ENCODE results near the gene SMG5. TPM values are rescaled to one million over a fixed set of nuclear protein-coding genes. Genes with fewer than 3 reads are reported as not detected.

The SMG5 gene
- polyA plus RNA-seq, 1 of the 3 experiments (the other 2 are of a cell fraction): 21.3 TPM

DNA sequence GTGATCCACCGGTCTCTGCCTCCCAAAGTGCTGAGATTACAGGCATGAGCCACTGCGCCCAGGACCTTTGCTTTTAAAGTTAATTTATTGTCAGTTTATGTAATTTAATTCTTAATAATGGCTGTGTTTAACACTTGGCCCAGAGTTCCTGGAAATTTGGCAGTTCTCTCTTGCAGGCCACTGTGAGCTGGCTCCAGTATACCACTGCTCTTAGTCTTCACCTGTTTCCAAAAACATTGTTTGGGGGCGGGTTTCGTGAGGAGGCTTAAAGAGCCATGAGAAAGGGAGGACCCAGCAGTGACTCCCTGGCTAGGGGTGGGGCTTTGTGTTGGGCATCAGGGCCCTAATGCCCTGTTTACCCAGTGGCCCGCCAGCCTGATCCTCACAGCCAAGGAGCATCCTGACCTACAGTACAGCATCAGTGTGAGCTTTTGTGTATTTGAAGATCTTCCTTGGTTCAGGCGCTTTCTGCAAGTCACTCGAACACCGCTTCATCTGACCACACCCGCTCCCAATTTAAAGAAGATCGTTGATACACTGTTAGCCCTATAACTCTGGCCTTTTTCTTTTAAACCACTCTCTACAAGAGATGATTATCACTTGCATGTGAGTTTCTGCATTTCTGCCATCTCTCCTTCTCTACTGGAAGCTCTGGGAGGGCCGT is 52.7 kb downstream of the SMG5 start:
- CTCF ChIA-PET: interaction anchor here (0.8 to 7.1 kb wide), 9 partner anchors 17 to 133 kb away, joined by 3 to 121 read pairs (median 6); partner anchors contain the start of gene PMF1
- H3K9me3 ChIP-seq: no peaks in the 10 kb centered on the region
- H3K4me3 ChIP-seq (ENCODE audit: low read depth in 2 of 2, low read length in 1 of 2): no peak overlapping the region
- H3K27me3 ChIP-seq (ENCODE audit: insufficient read depth): no peaks in the 10 kb centered on the region
- no peak overlapping the region for H3K27ac ChIP-seq (ENCODE audit: low read depth in 2 of 2, low read length in 1 of 2)
- H4K20me1 ChIP-seq (ENCODE audit: insufficient read depth): no peaks in the 10 kb centered on the region
- H3K4me2 ChIP-seq: no peak overlapping the region
- H3K4me1 ChIP-seq (ENCODE audit: control insufficient read depth in 1 of 2, insufficient read depth in 2 of 2, low read depth in 1 of 2, low read length in 1 of 2): peaks cover 0 to 11% of the 10 kb centered on the region in 2 experiments; a peak in 3 of 4 replicates
- no peak for DNase-seq
- H3K36me3 ChIP-seq (replicated peaks in 1 of 2; ENCODE audit: control insufficient read depth in 1 of 2, insufficient read depth in 2 of 2, low read length in 1 of 2): peaks cover 0 to 11% of the 10 kb centered on the region in 2 experiments
- no peak overlapping the region for H3K9ac ChIP-seq
- POLR2A ChIA-PET: no interaction called here
- H3K79me2 ChIP-seq (ENCODE audit: insufficient read depth): peaks cover 4% of the 10 kb centered on the region; the same call in 1 of the 2 replicates
- no peaks in the 10 kb centered on the region for H3K9me2 ChIP-seq
- TF ChIP-seq FOSL2 (IDR thresholded peaks at IDR 0.05; ENCODE audit: borderline replicate concordance, low read depth) (no peak), MEF2A (IDR thresholded peaks at IDR 0.05; ENCODE audit: borderline replicate concordance, low read depth) (no peak), TAF1 (IDR thresholded peaks at IDR 0.05; ENCODE audit: borderline replicate concordance, low read depth, low read length) (no peak)
- TF ChIP-seq, protein P1, sequence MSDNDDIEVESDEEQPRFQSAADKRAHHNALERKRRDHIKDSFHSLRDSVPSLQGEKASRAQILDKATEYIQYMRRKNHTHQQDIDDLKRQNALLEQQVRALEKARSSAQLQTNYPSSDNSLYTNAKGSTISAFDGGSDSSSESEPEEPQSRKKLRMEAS (IDR thresholded peaks at IDR 0.05; ENCODE audit: low read depth): no peak
- TF ChIP-seq, protein P2, sequence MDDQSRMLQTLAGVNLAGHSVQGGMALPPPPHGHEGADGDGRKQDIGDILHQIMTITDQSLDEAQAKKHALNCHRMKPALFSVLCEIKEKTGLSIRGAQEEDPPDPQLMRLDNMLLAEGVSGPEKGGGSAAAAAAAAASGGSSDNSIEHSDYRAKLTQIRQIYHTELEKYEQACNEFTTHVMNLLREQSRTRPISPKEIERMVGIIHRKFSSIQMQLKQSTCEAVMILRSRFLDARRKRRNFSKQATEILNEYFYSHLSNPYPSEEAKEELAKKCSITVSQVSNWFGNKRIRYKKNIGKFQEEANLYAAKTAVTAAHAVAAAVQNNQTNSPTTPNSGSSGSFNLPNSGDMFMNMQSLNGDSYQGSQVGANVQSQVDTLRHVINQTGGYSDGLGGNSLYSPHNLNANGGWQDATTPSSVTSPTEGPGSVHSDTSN (IDR thresholded peaks at IDR 0.05): no peak
- TF ChIP-seq, protein P3, sequence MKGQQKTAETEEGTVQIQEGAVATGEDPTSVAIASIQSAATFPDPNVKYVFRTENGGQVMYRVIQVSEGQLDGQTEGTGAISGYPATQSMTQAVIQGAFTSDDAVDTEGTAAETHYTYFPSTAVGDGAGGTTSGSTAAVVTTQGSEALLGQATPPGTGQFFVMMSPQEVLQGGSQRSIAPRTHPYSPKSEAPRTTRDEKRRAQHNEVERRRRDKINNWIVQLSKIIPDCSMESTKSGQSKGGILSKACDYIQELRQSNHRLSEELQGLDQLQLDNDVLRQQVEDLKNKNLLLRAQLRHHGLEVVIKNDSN (IDR thresholded peaks at IDR 0.05; ENCODE audit: borderline replicate concordance, low read depth): no peak
- no peak overlapping the region for H2AFZ ChIP-seq (ENCODE audit: low read depth)
- 95% methylated on average over 11 of the region's 11 CpGs for WGBS (ENCODE audit: low lambda C conversion rate)
- peaks cover 15% of the 10 kb centered on the region for H3F3A ChIP-seq (replicated peaks; ENCODE audit: insufficient read depth)

DNA sequence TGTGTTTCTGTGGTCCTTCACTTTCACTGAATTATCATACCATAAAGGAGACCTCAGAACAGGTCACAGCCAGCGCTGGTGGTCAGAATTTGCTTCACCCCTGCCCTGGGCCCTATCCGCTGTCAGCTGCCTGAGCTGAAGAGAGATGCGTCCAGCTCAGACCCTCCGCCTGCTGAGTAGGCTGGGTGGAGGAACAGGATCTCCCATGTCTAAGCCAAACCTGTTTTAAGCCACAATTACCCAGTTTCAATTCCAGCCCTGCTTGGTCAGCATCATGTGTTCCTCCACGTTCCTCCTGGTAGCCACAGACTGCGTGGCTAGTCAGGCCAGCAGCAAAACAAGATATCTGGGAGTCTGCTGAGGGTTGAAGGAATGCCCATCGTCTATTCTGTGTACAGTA is 54.1 kb downstream of the SMG5 start:
- WGBS (ENCODE audit: low lambda C conversion rate): 83% methylated on average over 7 of the region's 7 CpGs
- Histone ChIP-seq H2AFZ (ENCODE audit: low read depth) (no peak overlapping the region), H3K27me3 (ENCODE audit: insufficient read depth) (no peaks in the 10 kb centered on the region), H3F3A (replicated peaks; ENCODE audit: insufficient read depth) (peaks cover 20% of the 10 kb centered on the region), H3K27ac (ENCODE audit: low read depth in 2 of 2, low read length in 1 of 2) (no peak overlapping the region), H3K36me3 (replicated peaks in 1 of 2; ENCODE audit: control insufficient read depth in 1 of 2, insufficient read depth in 2 of 2, low read length in 1 of 2) (peaks cover 0 to 19% of the 10 kb centered on the region in 2 experiments), H3K4me3 (ENCODE audit: low read depth in 2 of 2, low read length in 1 of 2) (no peak overlapping the region), H3K4me1 (ENCODE audit: control insufficient read depth in 1 of 2, insufficient read depth in 2 of 2, low read depth in 1 of 2, low read length in 1 of 2) (peaks cover 0 to 5% of the 10 kb centered on the region in 2 experiments; a peak in 2 of 4 replicates), H3K79me2 (ENCODE audit: insufficient read depth) (peaks cover 11% of the 10 kb centered on the region), H3K9me2 (no peaks in the 10 kb centered on the region), H4K20me1 (ENCODE audit: insufficient read depth) (no peaks in the 10 kb centered on the region), H3K9me3 (no peaks in the 10 kb centered on the region), H3K9ac (no peak overlapping the region), H3K4me2 (no peak overlapping the region)
- ChIA-PET CTCF (interaction anchor here (1.4 to 7.1 kb wide), 4 partner anchors 32 to 132 kb away, joined by 5 to 121 read pairs (median 74); no protein-coding TSS in a partner anchor), POLR2A (interaction anchor here (1.9 kb wide), 1 partner anchor 15 kb away, joined by 5 read pairs; the partner anchor contains the start of gene PMF1)
- TF ChIP-seq CHD2 (IDR thresholded peaks at IDR 0.05; ENCODE audit: low read length, partially characterized antibody): no peak
- DNase-seq: no peak

Data from SK-N-SH (cell line).